Measurements from ENCODE around the gene CBLN2. TPM values are rescaled to one million over a fixed set of nuclear protein-coding genes. Genes with fewer than 3 reads are reported as not detected.

CBLN2 gene
- total RNA-seq, 2 experiments from 2014 or later: not detected

DNA sequence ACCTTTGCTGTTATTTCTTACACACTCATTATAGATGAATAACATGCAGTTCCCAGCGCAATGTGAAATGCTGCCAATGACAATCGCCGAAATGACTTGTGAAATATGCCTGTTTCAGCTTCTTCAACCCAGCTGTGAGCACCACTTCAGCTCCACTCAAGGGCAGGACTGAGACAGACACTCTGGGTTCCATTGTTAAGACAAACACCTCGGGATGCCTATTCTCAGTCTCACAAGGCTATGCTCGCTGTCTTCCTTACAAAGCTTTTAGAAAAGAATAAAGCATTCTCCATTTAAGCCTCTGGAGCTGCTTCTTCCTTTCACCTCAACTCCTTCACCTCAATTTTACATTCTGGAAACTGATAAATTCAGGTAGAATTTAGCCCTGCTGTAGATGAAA lies 4.2 kb downstream of the CBLN2 start:
- Mint-ChIP-seq H3K36me3 (ENCODE audit: low read depth) (no peaks in the 10 kb centered on the region), H3K9me3 (no peaks in the 10 kb centered on the region), H3K27ac (no peak overlapping the region), H3K4me3 (no peak overlapping the region), H3K4me1 (ENCODE audit: low read depth) (peaks cover 11% of the 10 kb centered on the region), H3K27me3 (ENCODE audit: low read depth) (peaks cover 25% of the 10 kb centered on the region)
- CTCF ChIA-PET: no interaction called here
- intact Hi-C loops (cut with micrococcal nuclease): loop anchor here (10.0 kb wide), 1 partner anchor 1945 kb away; no protein-coding TSS in a partner anchor
- no peak for DNase-seq

DNA sequence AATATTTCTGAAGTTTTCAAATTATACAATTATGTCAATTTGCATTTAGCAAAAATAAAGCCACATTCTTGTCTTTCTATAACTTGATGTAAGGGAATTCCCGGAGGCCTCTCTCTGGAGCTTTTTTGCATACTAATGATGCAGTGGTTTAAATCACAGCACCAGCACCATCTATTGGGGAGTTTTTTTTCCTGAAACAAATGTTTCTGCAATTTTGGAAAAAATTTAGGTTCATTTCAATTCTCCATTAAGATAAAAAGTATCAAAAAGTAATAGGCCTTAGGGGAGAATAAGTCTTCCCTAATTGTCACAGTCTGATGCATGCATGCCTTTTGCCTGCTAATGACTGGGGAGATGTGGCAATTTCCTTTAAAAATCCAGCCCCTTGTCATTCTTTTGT lies 13.5 kb downstream of the CBLN2 start:
- Mint-ChIP-seq H3K27me3 (ENCODE audit: low read depth) (no peaks in the 10 kb centered on the region), H3K4me1 (ENCODE audit: low read depth) (no peaks in the 10 kb centered on the region), H3K27ac (no peak overlapping the region), H3K36me3 (ENCODE audit: low read depth) (no peaks in the 10 kb centered on the region), H3K9me3 (no peaks in the 10 kb centered on the region), H3K4me3 (no peak overlapping the region)
- no peak for DNase-seq
- intact Hi-C loops (cut with micrococcal nuclease): no loop called here
- CTCF ChIA-PET: no interaction called here

DNA sequence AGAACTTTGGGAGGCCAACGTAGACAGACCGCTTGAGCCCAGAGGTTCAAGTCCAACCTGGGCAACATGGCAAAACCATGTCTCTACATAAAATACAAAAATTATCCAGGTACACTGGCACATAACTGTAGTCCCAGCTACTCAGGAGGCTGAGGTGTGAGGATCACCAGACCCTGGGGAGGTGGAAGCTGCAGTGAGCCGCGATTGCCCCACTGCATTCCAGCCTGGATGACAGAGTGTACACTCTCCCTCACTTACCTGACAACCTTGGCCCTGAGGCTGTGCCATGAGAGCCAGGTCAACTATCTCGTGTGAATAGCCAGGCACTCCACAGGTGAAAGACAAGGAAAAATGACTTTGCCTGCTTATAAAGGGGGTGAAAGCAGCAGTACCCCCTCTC lies 39.3 kb downstream of the CBLN2 start:
- no peaks in the 10 kb centered on the region for H3K4me1 Mint-ChIP-seq (ENCODE audit: low read depth)
- intact Hi-C loops (cut with micrococcal nuclease): no loop called here
- no peak for DNase-seq
- H3K9me3 Mint-ChIP-seq: no peaks in the 10 kb centered on the region
- no peaks in the 10 kb centered on the region for H3K36me3 Mint-ChIP-seq (ENCODE audit: low read depth)
- CTCF ChIA-PET: no interaction called here
- H3K27me3 Mint-ChIP-seq (ENCODE audit: low read depth): no peaks in the 10 kb centered on the region
- no peak overlapping the region for H3K4me3 Mint-ChIP-seq
- no peak overlapping the region for H3K27ac Mint-ChIP-seq

DNA sequence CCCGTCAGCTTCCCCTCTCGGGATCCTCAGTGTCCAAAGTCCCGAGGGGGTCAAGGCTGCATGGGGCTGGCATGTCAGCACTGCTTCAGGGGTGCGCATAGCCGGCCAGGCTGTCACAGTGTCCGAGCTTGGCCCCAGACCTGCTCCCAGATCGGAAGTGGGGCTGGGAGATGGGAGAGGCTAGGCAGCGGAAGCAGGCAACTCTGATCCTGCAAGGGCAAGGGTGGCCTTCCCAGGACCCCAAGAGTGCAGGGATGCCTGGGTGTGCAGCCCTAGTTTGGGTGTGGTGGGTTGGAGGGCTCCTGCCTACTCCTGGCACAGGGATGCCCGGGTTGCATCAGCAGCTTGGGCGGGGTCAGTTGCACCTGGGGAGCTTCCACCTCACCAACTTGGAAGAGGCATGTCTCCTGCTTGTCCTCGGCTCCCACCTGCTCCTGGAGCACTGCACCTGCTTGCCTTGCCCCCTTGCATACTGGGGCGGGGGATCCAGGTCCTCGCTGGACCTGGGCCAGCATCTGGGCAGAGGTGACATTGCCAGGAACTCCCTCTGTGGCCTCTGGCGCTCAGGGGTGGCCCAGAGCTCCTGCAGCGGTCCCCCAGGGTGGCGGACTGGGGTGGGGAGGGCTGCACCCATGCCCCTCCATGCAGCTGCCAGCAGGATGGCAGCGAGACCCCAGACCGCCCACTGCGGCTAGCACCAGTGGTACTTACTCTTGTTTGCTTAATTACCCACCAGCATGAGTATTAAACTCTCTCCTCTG lies 41.3 kb downstream of the CBLN2 start:
- Mint-ChIP-seq H3K27ac (no peak overlapping the region), H3K36me3 (ENCODE audit: low read depth) (no peaks in the 10 kb centered on the region), H3K9me3 (no peaks in the 10 kb centered on the region), H3K4me3 (no peak overlapping the region), H3K27me3 (ENCODE audit: low read depth) (no peaks in the 10 kb centered on the region), H3K4me1 (ENCODE audit: low read depth) (no peaks in the 10 kb centered on the region)
- no peak for DNase-seq
- intact Hi-C loops (cut with micrococcal nuclease): no loop called here
- CTCF ChIA-PET: no interaction called here

DNA sequence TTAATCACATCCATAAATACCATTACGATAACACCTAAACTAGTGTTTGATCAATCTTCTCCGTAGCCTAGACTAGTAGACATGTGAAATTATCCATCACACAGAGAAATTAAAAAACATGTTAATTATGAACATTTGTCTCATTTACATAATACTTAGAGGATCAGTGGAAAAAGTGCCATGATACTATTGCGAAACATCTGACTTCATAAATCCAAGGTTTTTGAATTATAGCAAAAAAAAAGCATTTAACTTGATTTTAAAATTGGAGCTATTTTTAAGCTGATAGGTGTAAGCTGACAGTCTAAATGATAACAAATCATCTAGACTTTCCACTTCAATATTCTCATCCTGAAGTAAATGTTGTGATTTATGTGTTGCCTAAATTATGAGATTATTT lies 51.6 kb downstream of the CBLN2 start:
- Mint-ChIP-seq H3K27me3 (ENCODE audit: low read depth) (no peaks in the 10 kb centered on the region), H3K27ac (no peak overlapping the region), H3K4me1 (ENCODE audit: low read depth) (no peaks in the 10 kb centered on the region), H3K36me3 (ENCODE audit: low read depth) (no peaks in the 10 kb centered on the region), H3K4me3 (no peak overlapping the region), H3K9me3 (no peaks in the 10 kb centered on the region)
- CTCF ChIA-PET: no interaction called here
- intact Hi-C loops (cut with micrococcal nuclease): no loop called here
- no peak for DNase-seq

Measured in activated naive CD4-positive, alpha-beta T cell treated with anti-CD3 and anti-CD28 coated beads for 36 hours (primary cell).